Thyroid gland (tissue), 4 donors: ENCODE results near the gene SDR42E1.

Experiments
- POLR2A ChIP-seq, 2 donors: fragments of 450-650 bp; IDR thresholded peaks; one replicate each; pipeline ENCODE4 v1.6.1; 2017; ENCODE audit warnings: antibody characterized with exemption in 2 of 2, mild to moderate bottlenecking in 2 of 2, moderate library complexity in 1 of 2
- TF ChIP-seq, protein P1 (sequence below), 6 experiments: fragments of 200-600 bp in 3 of 6; fragments of 450-650 bp in 3 of 6; sonication (generic) in 3 of 6; IDR thresholded peaks; one replicate each; pipeline ENCODE4 v1.5.1; 2016 to 2019; ENCODE audit warnings: antibody characterized with exemption in 6 of 6, mild to moderate bottlenecking in 2 of 6, inconsistent platforms in 1 of 6, moderate library complexity in 1 of 6

DNA sequence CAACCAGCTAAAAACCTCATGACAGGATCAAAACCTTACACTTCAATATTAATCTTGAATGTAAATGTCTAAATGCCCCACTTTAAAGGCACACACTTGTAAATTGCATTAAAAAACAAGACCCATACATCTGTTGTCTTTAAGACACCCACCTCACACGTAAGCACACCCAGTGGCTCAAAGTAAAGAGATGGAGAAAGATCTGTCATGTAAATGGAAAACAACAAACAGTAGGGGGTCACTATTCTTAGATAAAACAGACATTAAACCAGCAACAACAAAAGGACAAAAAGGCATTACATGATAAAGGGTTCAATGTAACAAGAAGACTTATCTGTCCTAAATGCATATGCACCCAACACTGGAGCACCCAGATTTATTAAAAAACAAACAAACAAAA, 35.6 kb downstream of the SDR42E1 start:
- TF ChIP-seq, protein P1, sequence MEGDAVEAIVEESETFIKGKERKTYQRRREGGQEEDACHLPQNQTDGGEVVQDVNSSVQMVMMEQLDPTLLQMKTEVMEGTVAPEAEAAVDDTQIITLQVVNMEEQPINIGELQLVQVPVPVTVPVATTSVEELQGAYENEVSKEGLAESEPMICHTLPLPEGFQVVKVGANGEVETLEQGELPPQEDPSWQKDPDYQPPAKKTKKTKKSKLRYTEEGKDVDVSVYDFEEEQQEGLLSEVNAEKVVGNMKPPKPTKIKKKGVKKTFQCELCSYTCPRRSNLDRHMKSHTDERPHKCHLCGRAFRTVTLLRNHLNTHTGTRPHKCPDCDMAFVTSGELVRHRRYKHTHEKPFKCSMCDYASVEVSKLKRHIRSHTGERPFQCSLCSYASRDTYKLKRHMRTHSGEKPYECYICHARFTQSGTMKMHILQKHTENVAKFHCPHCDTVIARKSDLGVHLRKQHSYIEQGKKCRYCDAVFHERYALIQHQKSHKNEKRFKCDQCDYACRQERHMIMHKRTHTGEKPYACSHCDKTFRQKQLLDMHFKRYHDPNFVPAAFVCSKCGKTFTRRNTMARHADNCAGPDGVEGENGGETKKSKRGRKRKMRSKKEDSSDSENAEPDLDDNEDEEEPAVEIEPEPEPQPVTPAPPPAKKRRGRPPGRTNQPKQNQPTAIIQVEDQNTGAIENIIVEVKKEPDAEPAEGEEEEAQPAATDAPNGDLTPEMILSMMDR (IDR thresholded peaks at IDR 0.05) = no peak
- TF ChIP-seq POLR2A (IDR thresholded peaks at IDR 0.05) = no peak
